ENCODE results near the gene LGALS16.

DNA sequence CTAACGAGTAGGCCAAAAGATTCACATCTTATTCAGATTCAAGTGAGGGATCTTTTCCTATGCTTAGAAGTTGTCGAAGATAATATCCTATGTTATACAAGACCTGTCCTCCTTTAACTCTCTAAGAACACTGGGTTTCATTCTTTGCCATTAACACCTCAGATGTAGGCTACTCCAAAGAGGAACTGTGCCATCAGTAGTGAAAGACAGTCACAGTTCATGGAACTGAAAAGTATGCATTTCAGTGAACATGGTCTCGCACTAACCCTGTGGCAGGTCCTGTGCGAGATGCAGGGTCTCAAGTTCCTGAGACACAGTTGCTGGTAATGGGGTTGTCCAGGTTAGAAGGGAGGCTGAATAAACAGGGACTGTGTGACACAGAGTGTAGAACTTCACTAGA is 4.1 kb downstream of the LGALS16 start:
- TF ChIP-seq, protein P1, sequence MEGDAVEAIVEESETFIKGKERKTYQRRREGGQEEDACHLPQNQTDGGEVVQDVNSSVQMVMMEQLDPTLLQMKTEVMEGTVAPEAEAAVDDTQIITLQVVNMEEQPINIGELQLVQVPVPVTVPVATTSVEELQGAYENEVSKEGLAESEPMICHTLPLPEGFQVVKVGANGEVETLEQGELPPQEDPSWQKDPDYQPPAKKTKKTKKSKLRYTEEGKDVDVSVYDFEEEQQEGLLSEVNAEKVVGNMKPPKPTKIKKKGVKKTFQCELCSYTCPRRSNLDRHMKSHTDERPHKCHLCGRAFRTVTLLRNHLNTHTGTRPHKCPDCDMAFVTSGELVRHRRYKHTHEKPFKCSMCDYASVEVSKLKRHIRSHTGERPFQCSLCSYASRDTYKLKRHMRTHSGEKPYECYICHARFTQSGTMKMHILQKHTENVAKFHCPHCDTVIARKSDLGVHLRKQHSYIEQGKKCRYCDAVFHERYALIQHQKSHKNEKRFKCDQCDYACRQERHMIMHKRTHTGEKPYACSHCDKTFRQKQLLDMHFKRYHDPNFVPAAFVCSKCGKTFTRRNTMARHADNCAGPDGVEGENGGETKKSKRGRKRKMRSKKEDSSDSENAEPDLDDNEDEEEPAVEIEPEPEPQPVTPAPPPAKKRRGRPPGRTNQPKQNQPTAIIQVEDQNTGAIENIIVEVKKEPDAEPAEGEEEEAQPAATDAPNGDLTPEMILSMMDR (IDR thresholded peaks at IDR 0.05; ENCODE audit: extremely low read depth in 1 of 2, insufficient read depth in 1 of 2, low read depth in 1 of 2, low read length in 2 of 2) = no peak
- TF ChIP-seq POLR2AphosphoS5 (IDR thresholded peaks at IDR 0.05; ENCODE audit: insufficient read depth, low read depth, low read length) (no peak), POLR2A (IDR thresholded peaks at IDR 0.05; ENCODE audit: low read depth, low read length) (no peak), EZH2 (IDR thresholded peaks at IDR 0.05; ENCODE audit: borderline replicate concordance, low read depth, low read length, severe bottlenecking) (no peak), MYC (IDR thresholded peaks at IDR 0.05; ENCODE audit: low read depth, low read length) (no peak), GATA2 (IDR thresholded peaks at IDR 0.05; ENCODE audit: insufficient read depth, insufficient read length, low read depth, low read length) (no peak), JUN (IDR thresholded peaks at IDR 0.05; ENCODE audit: borderline replicate concordance, insufficient read depth, insufficient read length, low read depth) (no peak)
- TF ChIP-seq, protein P2, sequence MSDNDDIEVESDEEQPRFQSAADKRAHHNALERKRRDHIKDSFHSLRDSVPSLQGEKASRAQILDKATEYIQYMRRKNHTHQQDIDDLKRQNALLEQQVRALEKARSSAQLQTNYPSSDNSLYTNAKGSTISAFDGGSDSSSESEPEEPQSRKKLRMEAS (IDR thresholded peaks at IDR 0.05; ENCODE audit: insufficient read depth, insufficient read length) = no peak

Data from endothelial cell of umbilical vein (primary cell).